CD4-positive, alpha-beta T cell treated with Interferon alpha-2 for 1 hour (primary cell): ENCODE data around the gene AFAP1.

Experiments
- DNase-seq, 2 donors: peaks; one replicate each; pipeline ENCODE4 v3.0.0-alpha.2; 2020 to 2022

Gene AFAP1, protein sequence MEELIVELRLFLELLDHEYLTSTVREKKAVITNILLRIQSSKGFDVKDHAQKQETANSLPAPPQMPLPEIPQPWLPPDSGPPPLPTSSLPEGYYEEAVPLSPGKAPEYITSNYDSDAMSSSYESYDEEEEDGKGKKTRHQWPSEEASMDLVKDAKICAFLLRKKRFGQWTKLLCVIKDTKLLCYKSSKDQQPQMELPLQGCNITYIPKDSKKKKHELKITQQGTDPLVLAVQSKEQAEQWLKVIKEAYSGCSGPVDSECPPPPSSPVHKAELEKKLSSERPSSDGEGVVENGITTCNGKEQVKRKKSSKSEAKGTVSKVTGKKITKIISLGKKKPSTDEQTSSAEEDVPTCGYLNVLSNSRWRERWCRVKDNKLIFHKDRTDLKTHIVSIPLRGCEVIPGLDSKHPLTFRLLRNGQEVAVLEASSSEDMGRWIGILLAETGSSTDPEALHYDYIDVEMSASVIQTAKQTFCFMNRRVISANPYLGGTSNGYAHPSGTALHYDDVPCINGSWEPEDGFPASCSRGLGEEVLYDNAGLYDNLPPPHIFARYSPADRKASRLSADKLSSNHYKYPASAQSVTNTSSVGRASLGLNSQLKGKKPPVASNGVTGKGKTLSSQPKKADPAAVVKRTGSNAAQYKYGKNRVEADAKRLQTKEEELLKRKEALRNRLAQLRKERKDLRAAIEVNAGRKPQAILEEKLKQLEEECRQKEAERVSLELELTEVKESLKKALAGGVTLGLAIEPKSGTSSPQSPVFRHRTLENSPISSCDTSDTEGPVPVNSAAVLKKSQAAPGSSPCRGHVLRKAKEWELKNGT

DNA sequence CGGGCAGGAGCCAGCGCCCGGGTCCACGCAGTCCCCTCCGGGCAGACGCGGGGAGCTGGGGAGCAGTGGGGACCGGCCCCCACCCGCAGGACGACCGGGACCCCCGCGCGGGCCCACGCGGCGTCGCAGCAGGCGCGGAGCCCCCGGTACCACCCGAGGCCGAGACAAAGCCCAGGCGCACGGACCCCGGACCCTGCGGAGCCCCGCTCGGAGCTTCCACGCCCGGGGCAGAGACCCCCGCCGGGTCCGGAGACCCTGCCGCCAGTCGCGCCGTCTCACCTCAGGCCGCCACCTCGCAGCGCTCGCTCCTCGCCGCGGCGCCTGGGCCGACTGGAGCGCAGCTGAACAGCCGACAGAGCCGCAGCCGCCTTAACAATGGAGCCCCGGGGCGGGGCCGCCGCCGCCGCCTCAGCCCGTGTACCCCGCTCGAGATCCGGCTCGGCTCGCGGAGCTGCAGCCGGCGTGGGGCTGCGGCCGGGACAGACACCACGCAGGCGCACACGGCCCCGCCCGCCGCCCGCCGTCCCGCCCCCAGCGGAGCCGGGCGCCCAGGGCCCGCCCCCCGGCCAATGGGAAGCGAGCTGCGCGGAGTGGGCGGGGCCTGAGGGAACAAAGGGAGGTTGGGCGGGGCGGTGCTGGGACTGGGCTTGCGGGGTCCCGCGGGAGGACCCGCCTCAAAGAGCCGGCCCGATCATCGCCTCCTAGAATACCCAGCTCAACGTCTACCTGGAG is at the start of gene AFAP1:
Gene AFAP1 (minus strand): TSS at position 485 of the 732 bp plus-strand sequence. CDS start 67,783 bp downstream, outside the sequence.
- DNase-seq: peak; percentile 85 to 93

DNA sequence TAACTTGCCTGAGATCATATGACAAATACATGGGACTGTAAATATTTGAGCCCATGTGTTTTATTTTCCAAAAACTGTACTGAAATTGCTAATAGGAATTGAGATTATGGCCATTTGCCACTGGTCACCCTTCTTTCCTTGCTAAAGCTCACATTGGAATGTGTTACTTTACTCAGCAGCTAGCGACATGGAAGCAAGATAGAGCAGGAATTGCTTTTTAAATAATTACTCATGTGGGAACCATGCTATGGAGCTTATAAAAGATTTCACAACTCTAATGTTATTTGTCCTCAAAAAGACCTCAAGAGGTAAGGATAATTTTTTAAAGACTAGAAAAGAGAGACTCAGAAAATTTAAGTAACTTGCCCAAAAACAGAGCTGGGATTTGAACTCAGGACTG is 48.8 kb upstream of the AFAP1 start:
- DNase-seq: no peak

DNA sequence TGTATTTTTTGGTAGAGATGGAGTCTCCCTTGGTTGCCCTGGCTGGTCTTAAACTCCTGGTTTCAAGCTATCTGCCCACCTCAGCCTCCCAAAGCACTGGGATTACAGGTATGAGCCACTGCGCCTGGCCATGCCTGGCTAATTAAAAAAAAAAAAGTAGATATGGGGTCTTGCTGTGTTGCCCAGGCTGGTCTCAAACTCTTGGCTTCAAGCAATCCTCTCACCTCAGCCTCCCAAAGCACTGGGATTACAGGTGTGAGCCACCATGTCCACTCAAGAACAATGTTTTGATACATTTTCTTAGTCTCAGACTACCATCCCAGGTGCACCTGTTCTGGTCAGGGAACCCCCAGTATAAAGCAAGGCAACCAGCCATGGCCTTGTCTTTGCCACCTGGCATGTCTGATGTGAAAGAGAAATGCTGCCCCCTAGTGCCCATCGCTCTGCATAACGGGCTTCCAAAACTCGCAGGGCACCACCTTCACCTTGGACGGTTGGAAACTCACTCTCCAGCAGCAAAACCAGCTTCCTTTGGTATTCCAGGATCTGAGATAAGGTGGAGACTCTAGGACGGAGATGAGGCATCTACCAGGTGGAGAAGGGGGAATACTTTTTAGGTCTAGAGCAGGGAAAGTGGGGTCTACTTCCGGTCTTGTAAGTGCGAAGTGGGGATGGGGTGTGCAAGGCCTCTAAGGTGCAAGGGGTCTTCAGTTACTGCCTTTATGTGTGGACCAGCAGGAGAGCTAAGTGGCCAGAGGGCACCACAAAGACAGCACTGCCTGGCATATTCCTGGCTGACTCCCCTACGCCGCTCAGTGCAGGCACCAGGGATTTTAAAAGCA is 47.7 kb upstream of the AFAP1 start:
- DNase-seq: peak; percentile 64 to 81

DNA sequence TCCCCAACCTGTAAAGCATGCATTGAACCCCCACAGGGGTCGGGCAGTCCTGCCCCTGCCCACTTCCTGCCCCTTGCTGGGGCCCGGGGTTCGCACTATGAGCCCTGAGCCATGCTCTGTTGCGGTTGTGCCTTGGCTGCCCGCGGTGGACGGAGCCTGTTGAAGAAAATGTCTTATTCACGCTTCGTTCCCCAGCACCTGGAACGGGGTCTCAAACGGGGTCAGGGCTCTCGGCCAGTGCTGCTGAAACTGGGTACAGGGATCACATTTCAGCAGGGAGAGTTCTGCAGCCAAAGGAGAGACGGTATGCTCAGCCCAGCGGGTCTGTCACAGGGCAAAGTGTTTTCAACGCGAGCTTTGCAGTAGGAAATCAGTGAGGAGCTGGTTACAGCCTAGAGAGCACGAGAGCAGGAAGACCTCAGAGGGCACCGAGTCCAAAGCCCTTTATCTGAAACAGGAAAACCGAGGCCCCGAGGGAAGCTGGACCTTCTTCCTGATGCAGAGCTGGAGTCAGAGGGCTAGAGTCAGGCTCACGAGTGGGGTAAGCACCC is 46.3 kb upstream of the AFAP1 start:
- no peak for DNase-seq

DNA sequence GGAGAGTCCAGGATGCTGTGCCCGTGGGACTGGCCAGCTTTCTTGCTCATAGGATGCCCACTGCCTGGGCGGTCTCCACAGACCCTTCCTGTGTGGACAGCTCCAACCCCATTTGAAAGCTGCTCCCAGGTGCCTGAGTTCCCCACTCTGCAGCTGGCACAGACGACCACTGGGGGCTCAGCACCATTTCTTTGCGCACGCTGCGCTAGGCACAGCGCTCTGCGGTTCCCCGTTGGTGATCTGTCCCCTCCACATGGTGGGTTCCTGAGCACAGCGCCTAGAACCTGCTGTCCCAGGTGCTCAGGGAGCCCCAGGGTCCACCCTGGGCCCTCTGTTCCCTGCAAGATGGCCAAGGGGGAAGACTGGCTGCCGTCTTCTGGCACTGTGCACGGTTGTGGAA is 45.4 kb upstream of the AFAP1 start:
- no peak for DNase-seq

DNA sequence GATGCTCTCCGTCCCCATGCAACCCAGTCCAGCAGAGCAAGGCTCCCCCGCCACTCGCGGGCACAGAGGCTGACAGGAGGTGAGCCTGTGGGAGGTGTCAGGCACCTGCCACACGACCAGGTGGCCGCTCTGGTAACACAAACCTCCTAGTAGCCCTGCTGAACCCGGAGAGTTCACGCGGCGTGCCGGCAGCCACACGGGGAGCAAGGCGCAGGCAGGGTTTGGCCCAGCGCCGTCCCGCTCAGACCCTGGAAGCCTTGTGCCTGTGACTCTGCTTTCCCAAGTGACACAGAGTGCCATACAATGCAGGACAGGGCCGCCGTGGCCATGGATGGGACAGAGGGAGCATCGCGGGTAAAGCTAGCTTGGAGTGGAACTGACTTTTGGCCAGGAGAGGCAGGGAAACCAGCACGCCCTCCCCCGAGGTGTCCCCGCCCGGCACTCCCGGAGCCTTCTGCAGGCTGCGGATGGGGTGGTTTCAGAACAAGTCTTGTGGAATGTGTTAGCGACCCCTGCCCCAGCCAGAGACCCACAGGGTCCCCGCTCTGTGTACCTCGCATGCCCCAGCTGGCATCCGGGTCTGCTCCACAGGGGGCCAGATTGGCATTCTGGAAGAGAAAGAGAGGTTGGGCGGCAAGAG is 44.7 kb upstream of the AFAP1 start:
- DNase-seq: no peak

DNA sequence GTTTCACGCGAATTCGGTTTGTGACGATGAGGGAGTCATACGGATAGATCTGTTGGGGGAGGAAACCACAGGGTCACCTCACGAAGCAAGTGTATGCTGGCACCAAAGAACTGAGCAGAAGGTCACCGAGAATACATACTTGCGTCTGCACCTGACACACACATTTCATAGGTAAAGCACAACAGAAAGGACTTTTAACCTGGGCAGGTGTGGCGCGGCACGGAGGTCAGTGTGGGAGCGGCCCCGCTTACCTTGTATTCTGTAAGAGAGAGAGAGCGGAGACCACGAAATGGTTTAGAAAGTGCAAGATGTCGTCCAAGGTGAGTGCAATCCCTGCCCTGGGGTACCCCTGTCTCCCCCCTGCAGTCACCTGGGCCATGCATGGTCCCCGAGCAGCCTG is 43.6 kb upstream of the AFAP1 start:
- no peak for DNase-seq

DNA sequence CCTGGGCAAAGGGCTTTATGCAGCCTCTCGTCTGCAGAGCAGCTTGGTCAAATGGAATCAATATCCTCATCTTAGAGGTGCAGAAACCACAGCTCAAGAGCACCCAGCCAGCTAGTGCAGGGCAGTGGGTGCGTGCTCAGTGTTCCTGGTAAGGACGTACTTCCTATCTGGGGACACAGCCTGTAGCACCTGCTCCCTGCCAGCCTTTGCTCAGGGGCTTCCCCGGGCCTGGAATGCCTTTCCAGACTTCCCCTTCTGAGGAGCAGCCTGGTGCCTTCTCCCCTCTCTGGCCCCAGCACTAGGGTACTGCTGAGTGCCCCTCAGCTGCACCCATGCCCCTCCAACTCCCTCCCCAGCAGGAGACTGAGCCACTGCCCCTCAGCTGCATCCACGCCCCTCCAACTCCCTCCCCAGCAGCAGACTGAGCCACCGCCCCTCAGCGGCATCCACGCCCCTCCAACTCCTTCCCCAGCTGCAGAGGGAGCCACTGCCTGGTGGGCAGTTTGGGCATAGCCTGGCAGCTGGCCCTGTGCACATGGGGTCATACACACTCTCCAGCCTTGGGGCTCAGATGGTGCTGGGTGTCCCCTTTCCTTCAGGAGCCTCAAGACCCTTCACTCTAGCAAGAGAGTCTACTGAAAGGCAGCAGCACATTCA is 42.2 kb upstream of the AFAP1 start:
- DNase-seq: no peak

DNA sequence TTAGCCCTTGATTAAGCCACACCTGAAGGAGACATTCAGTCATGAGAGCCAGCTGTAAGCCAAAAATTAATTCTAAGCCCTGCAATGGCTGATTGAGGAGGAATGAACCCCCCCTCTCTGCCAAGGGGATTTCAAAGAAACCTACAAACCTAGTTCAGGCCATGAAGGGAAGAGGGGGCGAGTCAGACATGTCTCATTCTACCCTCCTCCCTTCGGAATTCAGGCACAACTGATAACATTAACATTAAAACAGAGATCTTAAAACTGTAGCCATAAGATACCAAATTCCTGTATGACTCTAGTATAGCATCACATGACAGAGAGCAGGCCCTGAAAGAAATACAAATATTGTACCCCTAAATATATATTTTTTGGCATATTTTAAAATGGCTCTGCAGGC is 40.4 kb upstream of the AFAP1 start:
- DNase-seq: no peak

DNA sequence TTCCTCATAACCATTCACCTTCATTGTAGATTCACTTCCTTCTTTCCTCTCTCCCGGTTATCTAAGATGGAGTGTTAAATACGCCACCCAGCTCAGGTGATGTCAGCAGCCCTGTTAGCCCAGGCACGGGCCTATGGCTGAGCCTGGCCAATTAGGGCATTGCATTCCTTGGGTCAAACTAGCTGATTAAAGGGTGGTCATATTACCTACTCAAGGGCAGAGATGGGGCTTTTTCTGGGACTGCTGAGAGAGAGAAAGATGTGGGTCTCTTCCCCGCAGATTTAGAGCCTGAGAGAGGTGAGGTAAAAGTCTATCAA is 39.9 kb upstream of the AFAP1 start:
- DNase-seq: no peak

DNA sequence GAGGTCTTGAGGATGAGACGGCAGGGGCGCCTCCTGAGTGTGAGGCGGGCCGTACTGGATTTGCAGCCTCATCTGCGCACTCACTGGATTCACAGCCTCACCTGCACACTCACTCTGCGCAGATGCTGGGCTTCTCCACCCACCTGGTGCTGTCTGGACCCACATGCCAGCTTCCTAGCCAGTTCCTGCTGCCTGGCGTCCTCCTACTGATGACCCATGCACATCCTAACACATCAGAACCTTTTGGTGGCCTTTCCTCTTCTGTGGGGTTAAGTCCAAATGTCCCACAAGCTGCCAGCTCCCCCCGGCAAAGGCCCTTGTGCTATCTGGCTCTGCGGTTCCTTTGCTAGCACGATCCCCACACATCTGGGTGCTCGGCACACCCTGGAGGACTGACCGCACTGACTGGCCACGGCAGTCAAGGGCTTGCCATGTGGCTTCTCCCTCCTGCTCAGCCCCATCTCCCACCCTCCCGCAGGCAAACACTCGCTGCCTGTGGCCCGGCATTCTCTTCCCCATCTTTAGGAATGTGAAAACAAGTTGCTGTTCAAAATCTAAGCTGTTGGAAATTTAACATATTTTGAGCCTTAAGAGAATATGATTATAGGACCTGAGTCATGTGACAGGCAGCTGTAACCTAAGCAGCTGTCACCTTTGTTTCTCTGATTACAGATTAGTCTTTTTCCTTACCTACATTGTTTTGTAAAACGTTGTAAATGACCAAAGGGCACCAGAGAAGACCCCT is 39.4 kb upstream of the AFAP1 start:
- no peak for DNase-seq

DNA sequence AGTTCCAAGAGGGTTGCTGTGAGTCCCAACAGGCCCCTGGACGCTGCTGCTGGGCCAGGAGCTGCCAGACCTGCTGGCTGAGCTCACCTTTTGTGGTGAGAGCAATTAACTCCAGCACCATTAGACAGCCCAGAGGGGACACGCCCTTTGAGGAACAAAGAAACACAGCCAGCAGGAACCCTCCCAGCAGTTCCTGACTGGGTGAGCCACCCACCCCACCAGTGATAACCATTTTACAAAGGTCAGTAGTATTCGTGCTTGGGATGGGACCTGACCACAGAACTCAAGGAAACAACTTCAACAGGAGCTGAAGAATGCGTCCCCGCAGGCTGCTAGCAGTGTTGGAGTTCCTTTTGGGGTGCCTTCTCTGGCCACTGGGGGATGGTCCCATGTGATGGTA is 38.8 kb upstream of the AFAP1 start:
- no peak for DNase-seq

DNA sequence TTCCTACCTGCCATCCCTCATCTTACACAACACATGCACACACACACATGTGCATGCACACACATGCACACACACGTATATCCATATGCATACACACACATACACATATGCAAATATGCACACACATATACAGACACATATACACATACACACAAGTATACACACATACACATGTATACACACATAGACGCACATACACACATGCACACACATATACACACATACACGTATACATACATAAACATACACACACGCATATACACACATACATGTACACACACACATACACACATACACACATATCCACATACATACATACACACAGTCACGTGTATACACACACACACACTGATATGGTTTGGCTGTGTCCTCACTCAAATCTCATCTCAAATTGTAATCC is 37.0 kb upstream of the AFAP1 start:
- DNase-seq: no peak

DNA sequence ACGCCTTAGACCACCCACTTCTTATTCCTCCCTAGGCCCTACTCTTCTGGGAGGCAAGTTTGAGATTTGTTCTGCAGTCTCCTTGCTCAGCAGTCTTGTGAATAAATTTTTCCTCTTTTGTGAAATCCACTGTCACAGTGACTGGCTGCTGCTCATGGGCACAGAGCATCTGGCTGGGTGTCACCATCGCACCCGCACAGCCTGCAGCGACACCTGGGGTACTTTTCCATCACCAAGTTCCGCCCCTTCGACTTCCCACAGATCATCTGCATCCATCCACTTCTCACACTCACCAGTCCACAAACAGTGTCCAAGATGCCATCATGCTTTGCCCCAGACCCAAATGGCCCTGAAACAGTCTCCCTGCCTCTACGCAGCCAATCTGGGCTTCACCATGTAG is 36.4 kb upstream of the AFAP1 start:
- DNase-seq: no peak

DNA sequence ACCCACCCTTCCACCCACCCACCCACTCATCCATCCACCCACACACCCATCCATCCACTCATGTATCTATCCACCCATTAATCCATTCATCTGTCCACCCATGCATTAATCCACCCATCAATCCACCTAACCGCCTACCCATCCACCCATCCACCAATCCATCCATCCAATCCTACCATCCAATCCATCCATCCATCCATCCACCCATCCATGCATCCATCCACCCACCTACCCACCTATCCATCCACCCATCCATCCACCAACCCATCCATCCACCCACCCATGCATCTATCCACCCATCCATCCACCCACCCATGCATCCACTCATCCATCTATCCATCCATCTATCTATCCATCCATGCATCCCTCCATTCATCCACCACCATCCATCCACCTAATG is 34.8 kb upstream of the AFAP1 start:
- DNase-seq: no peak

DNA sequence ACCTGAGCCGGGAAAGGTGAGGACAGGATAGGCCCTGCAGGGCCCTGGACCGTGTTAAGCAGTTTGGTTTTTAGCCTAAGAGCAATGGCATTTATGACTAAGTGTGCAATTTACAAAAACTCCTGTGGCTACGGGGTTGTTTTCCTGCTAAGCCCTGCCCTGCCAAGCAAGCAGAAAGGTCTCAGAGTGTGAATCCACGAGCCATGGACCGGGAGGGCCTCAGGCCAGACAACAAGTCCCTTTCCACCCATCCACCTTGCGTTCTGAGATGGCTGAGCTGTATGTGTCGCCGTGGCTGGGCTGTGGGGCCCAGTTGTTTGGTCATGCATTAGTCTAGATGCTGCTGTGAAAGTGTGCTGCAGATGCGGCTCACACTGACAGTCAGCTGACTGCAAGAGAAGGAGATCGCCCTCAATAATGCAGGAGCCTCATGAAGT is 33.9 kb upstream of the AFAP1 start:
- peak in 1 of 2 donors; percentile 16 for DNase-seq

DNA sequence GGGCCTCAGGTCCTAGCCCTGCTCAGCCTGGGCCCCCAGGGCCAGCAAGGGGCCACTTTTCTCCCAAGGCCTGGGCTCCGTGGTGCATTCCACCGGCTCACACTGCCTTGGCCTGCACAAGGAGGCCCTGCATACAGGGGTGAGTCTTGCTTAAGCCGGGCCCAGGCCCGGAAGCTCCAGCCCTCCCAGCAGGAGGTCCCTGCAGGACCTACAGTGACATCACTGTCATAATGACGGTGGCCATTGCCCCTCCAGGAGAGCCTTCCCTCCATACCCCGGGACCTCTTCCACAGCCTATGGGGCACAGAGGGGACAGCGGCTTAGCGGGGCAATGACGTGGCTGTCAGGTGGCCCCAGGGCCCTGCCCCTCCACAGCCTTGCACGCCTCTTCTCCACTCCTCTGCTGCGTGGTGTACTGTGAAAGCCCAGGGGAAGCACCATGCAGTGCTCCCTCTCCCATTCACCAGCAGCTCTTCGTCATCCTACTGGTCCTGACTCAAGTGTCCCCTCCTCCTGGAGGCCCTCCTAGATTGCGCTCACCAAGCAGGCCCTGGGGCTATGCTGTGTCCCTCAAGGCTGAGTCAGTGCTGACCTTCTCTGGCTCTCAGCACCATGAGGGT is 32.3 kb upstream of the AFAP1 start:
- no peak for DNase-seq

DNA sequence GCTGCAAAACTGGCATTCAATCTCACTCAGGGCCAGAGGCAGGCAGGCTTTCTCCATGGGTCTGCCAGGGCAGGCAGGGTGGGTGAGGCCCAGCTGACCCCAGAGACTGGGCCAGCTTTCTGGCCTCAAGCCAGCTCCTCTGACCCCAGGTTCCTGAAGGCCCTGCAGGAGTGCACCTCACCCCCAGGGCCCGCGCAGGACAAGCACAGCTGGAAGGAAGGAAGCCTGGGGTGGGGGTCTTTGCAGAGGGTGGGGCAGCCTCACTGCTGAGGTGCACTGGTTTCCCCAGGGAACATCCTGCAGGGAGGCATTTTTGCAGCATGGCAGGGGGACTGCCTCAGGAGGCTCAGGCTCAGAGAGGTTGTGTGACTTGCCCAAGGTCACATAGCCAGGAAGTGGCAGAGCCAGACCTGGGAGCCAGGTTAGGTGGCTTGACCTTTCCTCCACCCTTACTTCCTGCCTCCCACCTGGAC is 31.5 kb upstream of the AFAP1 start:
- no peak for DNase-seq

DNA sequence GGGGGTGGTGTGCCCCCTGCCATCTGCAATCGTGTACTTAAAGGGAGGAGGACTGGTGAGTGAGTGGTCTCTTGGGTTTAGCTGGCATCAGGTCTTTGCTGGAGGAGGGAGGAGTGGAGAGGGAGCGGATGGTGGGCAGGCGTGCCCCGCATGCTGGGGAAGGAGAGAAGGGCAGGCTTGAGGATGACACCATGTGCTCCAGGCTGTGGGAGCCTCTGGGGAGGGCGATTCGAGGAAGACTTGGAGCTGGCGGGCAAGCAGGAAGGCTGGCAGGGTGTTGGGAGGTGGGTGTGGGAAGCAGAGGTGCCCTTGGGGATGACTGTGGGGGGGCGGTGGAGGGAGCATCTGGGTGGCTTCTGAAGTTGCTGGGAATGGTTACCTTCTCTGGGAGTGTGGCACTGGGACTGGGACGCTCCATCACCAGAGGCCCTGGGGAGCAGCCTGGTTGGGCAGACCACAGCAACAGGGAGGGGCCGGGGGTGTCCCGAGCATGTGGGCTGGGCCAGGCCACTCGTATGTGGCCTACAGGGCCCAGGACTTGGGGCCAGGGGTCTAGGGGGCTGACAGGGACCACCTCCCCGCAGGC is 30.8 kb upstream of the AFAP1 start:
- no peak for DNase-seq
